ENCODE data around the gene KLHL35. TPM values are rescaled to one million over a fixed set of nuclear protein-coding genes. Genes with fewer than 3 reads are reported as not detected.

Gene KLHL35
- total RNA-seq, 1 experiment from 2014 or later: 0.83 TPM

- H3T11ph ChIP-seq (ENCODE audit: low read length): no peak overlapping the region
- H3K4me2 ChIP-seq (ENCODE audit: insufficient read depth, insufficient read length, low read length): no peak overlapping the region
- Mint-ChIP-seq H3K36me3 (ENCODE audit: insufficient read depth in 1 of 3, low read depth in 3 of 3) (no peaks in the 10 kb centered on the region), H3K9me3 (no peaks in the 10 kb centered on the region), H3K27me3 (ENCODE audit: low read depth) (peaks cover 8% of the 10 kb centered on the region), H3K27ac (no peak overlapping the region; a peak in 1 of 7 replicates), H3K4me3 (no peak overlapping the region; a peak in 1 of 5 replicates), H3K4me1 (peaks cover 8 to 21% of the 10 kb centered on the region in 2 experiments)
- H3K9ac ChIP-seq (ENCODE audit: extremely low read depth, insufficient read length, low read length): no peak overlapping the region
- H3K4me1 ChIP-seq (ENCODE audit: insufficient read depth, low read length): no peaks in the 10 kb centered on the region; the same call in 1 of the 2 replicates
- WGBS (ENCODE audit: extremely low coverage, insufficient read length, low lambda C conversion rate): no CpG with 5 or more reads among the region's 13 CpGs
- DNase-seq: no peak
- no peak overlapping the region for H2BK20ac ChIP-seq (ENCODE audit: low read depth, low read length, poor library complexity, severe bottlenecking)
- no peak overlapping the region for H2BK12ac ChIP-seq (ENCODE audit: insufficient read length, low read depth, low read length)
- H3K23ac ChIP-seq (ENCODE audit: insufficient read length, low read depth, low read length): no peak overlapping the region
- no peak for TF ChIP-seq CTCF (conservative IDR thresholded peaks at IDR 0.05)
- no peak overlapping the region for H2BK15ac ChIP-seq (ENCODE audit: low read depth, low read length)
- no peak overlapping the region for H2AK5ac ChIP-seq (ENCODE audit: insufficient read length, low read length)
- H3K14ac ChIP-seq (ENCODE audit: insufficient read depth, low read length): no peak overlapping the region
- H2BK5ac ChIP-seq (ENCODE audit: insufficient read length, low read length): no peak overlapping the region
- H3K9me3 ChIP-seq (ENCODE audit: control insufficient read depth, low read depth, low read length): no peaks in the 10 kb centered on the region
- no peak overlapping the region for H3K4ac ChIP-seq (ENCODE audit: low read depth, low read length)
- H2AFZ ChIP-seq (ENCODE audit: low read length): no peak overlapping the region
- no peaks in the 10 kb centered on the region for H3K27me3 ChIP-seq (ENCODE audit: insufficient read depth, low read length)
- H3K79me1 ChIP-seq (ENCODE audit: insufficient read depth, low read depth, low read length, poor library complexity, severe bottlenecking): no peaks in the 10 kb centered on the region
- no peak overlapping the region for H4K5ac ChIP-seq (ENCODE audit: insufficient read length, low read depth, low read length)
- no peak overlapping the region for H4K91ac ChIP-seq (ENCODE audit: insufficient read length, low read depth, low read length)
- no peaks in the 10 kb centered on the region for H4K20me1 ChIP-seq (ENCODE audit: control insufficient read depth, insufficient read depth, insufficient read length)
- no peak overlapping the region for H2BK120ac ChIP-seq (ENCODE audit: low read depth, low read length, poor library complexity, severe bottlenecking)
- H3K23me2 ChIP-seq (ENCODE audit: insufficient read length, low read depth, low read length, poor library complexity, severe bottlenecking): no peaks in the 10 kb centered on the region
- H3K56ac ChIP-seq (ENCODE audit: insufficient read length, low read depth, low read length): no peak overlapping the region
- H3K79me2 ChIP-seq (ENCODE audit: insufficient read depth, low read length): no peaks in the 10 kb centered on the region
- H3K27ac ChIP-seq (ENCODE audit: insufficient read length, low read depth, low read length): no peak overlapping the region
- no peak overlapping the region for H4K8ac ChIP-seq (replicated peaks; ENCODE audit: insufficient read length, low read depth, low read length)
- H3K18ac ChIP-seq (ENCODE audit: insufficient read length, low read depth, low read length): no peak overlapping the region
Measured at GRCh38 chr11:75439495-75440120, 6.6 kb upstream of the KLHL35 start.
